DND-41 (cell line): Measurements from ENCODE around the gene SLC26A1.

Experiments used
- ATAC-seq: fragments of 200-7000 bp; cut with Tn5 transposase; 3 replicates; pipeline ENCODE4 v1.9.1; 2021; ENCODE audit warnings: low read depth; ENCODE audit not compliant: insufficient read depth
- DNase-seq: peaks from one replicate; pipeline ENCODE4 v3.0.0-alpha.2; 2020
- H2AFZ ChIP-seq: 2 replicates; pipeline ENCODE4 v1.6.0; 2012; ENCODE audit warnings: low read depth, low read length
- H3K27ac ChIP-seq: 2 replicates; pipeline ENCODE4 v1.5.1; 2012; ENCODE audit warnings: low read length, inconsistent platforms
- H3K27me3 ChIP-seq: fragments of 200-600 bp; sonication (generic); 2 replicates; pipeline ENCODE4 v1.6.0; 2012; ENCODE audit warnings: low read length, mild to moderate bottlenecking, inconsistent platforms; ENCODE audit not compliant: insufficient read depth, poor library complexity
- H3K36me3 ChIP-seq: 2 replicates; pipeline ENCODE4 v1.5.1; 2012; ENCODE audit warnings: low read length, inconsistent platforms; ENCODE audit not compliant: insufficient read depth
- H3K4me1 ChIP-seq: 2 replicates; pipeline ENCODE4 v1.5.1; 2012; ENCODE audit warnings: mild to moderate bottlenecking, low read length; ENCODE audit not compliant: insufficient read depth
- H3K4me2 ChIP-seq: 2 replicates; pipeline ENCODE4 v1.6.0; 2012; ENCODE audit warnings: mild to moderate bottlenecking, moderate library complexity, low read length, inconsistent platforms; ENCODE audit not compliant: insufficient read depth
- H3K4me3 ChIP-seq, 2 experiments: fragments of 200-600 bp in 1 of 2; shearing (Covaris generic) in 1 of 2; 2 replicates each; pipeline ENCODE4 v1.5.1; 2012 to 2016; ENCODE audit warnings: inconsistent platforms in 2 of 2, low read length in 2 of 2, mild to moderate bottlenecking in 2 of 2, low read depth in 1 of 2, moderate library complexity in 1 of 2
- H3K79me2 ChIP-seq: 2 replicates; pipeline ENCODE4 v1.6.0; 2012; ENCODE audit warnings: low read length, inconsistent platforms; ENCODE audit not compliant: insufficient read depth
- H3K9ac ChIP-seq: 2 replicates; pipeline ENCODE4 v1.6.0; 2012; ENCODE audit warnings: low read depth, mild to moderate bottlenecking, inconsistent platforms, low read length, moderate library complexity
- H3K9me3 ChIP-seq: 2 replicates; pipeline ENCODE4 v1.5.1; 2012; ENCODE audit warnings: low read length, moderate library complexity, mild to moderate bottlenecking, inconsistent platforms; ENCODE audit not compliant: insufficient read depth, severe bottlenecking
- H4K20me1 ChIP-seq: 2 replicates; pipeline ENCODE4 v1.6.0; 2012; ENCODE audit warnings: low read length; ENCODE audit not compliant: insufficient read depth
- CTCF ChIP-seq: IDR thresholded peaks from 2 replicates; pipeline ENCODE4 v1.5.1; 2012; ENCODE audit warnings: borderline replicate concordance, low read length, moderate library complexity, mild to moderate bottlenecking; ENCODE audit not compliant: poor library complexity, severe bottlenecking; ENCODE audit errors: extremely low read depth
- EZH2 ChIP-seq: IDR thresholded peaks from 3 replicates; pipeline ENCODE4 v1.6.1; 2012; ENCODE audit warnings: borderline replicate concordance, low read depth, mild to moderate bottlenecking, moderate library complexity, low read length, inconsistent platforms; ENCODE audit not compliant: severe bottlenecking

SLC26A1 gene

GRCh38 chr4:1031956-1032795 is 39.0 kb upstream of the SLC26A1 start:
- Histone ChIP-seq H3K4me3 (no peak overlapping the region), H3K4me2 (no peak overlapping the region), H3K36me3 (no peaks in the 10 kb centered on the region), H3K27me3 (no peaks in the 10 kb centered on the region), H3K9me3 (no peaks in the 10 kb centered on the region), H3K9ac (no peak overlapping the region), H3K27ac (no peak overlapping the region), H2AFZ (no peak overlapping the region), H4K20me1 (peaks cover 6% of the 10 kb centered on the region; the same call in 1 of the 2 replicates), H3K79me2 (no peaks in the 10 kb centered on the region), H3K4me1 (no peaks in the 10 kb centered on the region)
- 0 out of 3 replicates have a peak, but pooled peaks have one; percentile 36 for ATAC-seq
- no peak for TF ChIP-seq EZH2
- TF ChIP-seq CTCF, result peak; percentile 2
- no peak for DNase-seq

GRCh38 chr4:1031346-1031745 is 38.1 kb upstream of the SLC26A1 start:
- DNase-seq (no peak), ATAC-seq (no peak)
- no peak overlapping the region for H3K4me2 ChIP-seq
- no peaks in the 10 kb centered on the region for H3K36me3 ChIP-seq
- TF ChIP-seq CTCF (no peak), EZH2 (no peak)
- no peak overlapping the region for H3K27ac ChIP-seq
- H3K9me3 ChIP-seq, result no peaks in the 10 kb centered on the region
- H3K79me2 ChIP-seq, result no peaks in the 10 kb centered on the region
- peaks cover 6% of the 10 kb centered on the region; the same call in 1 of the 2 replicates for H4K20me1 ChIP-seq
- no peaks in the 10 kb centered on the region for H3K27me3 ChIP-seq
- no peaks in the 10 kb centered on the region for H3K4me1 ChIP-seq
- no peak overlapping the region for H3K9ac ChIP-seq
- no peak overlapping the region for H3K4me3 ChIP-seq
- H2AFZ ChIP-seq, result no peak overlapping the region

GRCh38 chr4:1030559-1030958 is 37.4 kb upstream of the SLC26A1 start:
- Histone ChIP-seq H3K4me2 (no peak overlapping the region), H3K4me1 (no peaks in the 10 kb centered on the region), H3K9ac (no peak overlapping the region), H4K20me1 (peaks cover 6% of the 10 kb centered on the region; the same call in 1 of the 2 replicates), H3K27me3 (no peaks in the 10 kb centered on the region), H3K27ac (no peak overlapping the region), H3K79me2 (no peaks in the 10 kb centered on the region), H3K9me3 (no peaks in the 10 kb centered on the region), H2AFZ (no peak overlapping the region), H3K4me3 (no peak overlapping the region), H3K36me3 (no peaks in the 10 kb centered on the region)
- ATAC-seq, result no peak
- no peak for TF ChIP-seq EZH2
- DNase-seq, result no peak

- Histone ChIP-seq H3K9me3 (no peaks in the 10 kb centered on the region), H4K20me1 (peaks cover 6% of the 10 kb centered on the region; the same call in 1 of the 2 replicates), H2AFZ (no peak overlapping the region), H3K27ac (no peak overlapping the region), H3K79me2 (no peaks in the 10 kb centered on the region), H3K4me2 (no peak overlapping the region), H3K9ac (no peak overlapping the region), H3K27me3 (no peaks in the 10 kb centered on the region), H3K4me1 (no peaks in the 10 kb centered on the region), H3K4me3 (no peak overlapping the region), H3K36me3 (no peaks in the 10 kb centered on the region)
- TF ChIP-seq CTCF (no peak), EZH2 (no peak)
- DNase-seq (no peak), ATAC-seq (no peak)
Measured at GRCh38 chr4:1030031-1030430, 36.8 kb upstream of the SLC26A1 start.
